ENCODE results near the gene ZFAND2B. TPM values are rescaled to one million over a fixed set of nuclear protein-coding genes. Genes with fewer than 3 reads are reported as not detected.

ZFAND2B gene
- polyA plus RNA-seq (73.6 and 101 TPM in 2 replicates), polyA minus RNA-seq (15.3 and 22.4 TPM in 2 replicates)

GRCh38 chr2:219206328-219207133 is at the start of gene ZFAND2B:
ZFAND2B (plus strand) TSS chr2:219206782; CDS start chr2:219206988, 206 bp downstream.
- H3K4me2 ChIP-seq (ENCODE audit: low read length): peak within 1 kb of the TSS; percentile 95
- H3F3A ChIP-seq (ENCODE audit: insufficient read depth, low read length, poor library complexity, severe bottlenecking): no peaks in the 10 kb centered on the region
- no peaks in the 10 kb centered on the region for H4K20me1 ChIP-seq (ENCODE audit: insufficient read depth)
- no peaks in the 10 kb centered on the region for H3K36me3 ChIP-seq (ENCODE audit: insufficient read depth, low read length)
- H3K9me3 ChIP-seq (ENCODE audit: low read length): no peaks in the 10 kb centered on the region
- peak within 1 kb of the TSS; percentile 87 for H2AFZ ChIP-seq (ENCODE audit: low read depth, low read length)
- no peaks in the 10 kb centered on the region for H3K27me3 ChIP-seq (ENCODE audit: insufficient read depth, low read depth, low read length)
- H3K9ac ChIP-seq (ENCODE audit: low read length): peak within 1 kb of the TSS; percentile 90
- TF ChIP-seq EZH2 (IDR thresholded peaks at IDR 0.05; ENCODE audit: borderline replicate concordance, insufficient read depth, low read length, poor library complexity, severe bottlenecking): no peak
- TF ChIP-seq REST (IDR thresholded peaks at IDR 0.05; ENCODE audit: borderline replicate concordance): peak; percentile 91
- TF ChIP-seq TAF1 (IDR thresholded peaks at IDR 0.05; ENCODE audit: low read depth): peak; percentile 93
- peak; percentile 72 for TF ChIP-seq MXI1 (conservative IDR thresholded peaks at IDR 0.05; ENCODE audit: poor library complexity, severe bottlenecking)
- TF ChIP-seq RAD21 (conservative IDR thresholded peaks at IDR 0.05): peak; percentile 47
- TF ChIP-seq EP300 (conservative IDR thresholded peaks at IDR 0.05; ENCODE audit: poor library complexity, severe bottlenecking): peak; percentile 63
- peak; percentile 48 for TF ChIP-seq CTCF (IDR thresholded peaks at IDR 0.05; ENCODE audit: poor library complexity, severe bottlenecking)
- TF ChIP-seq POLR2AphosphoS5 (IDR thresholded peaks at IDR 0.05): peak; percentile 97
- peak; percentile 65 for TF ChIP-seq SMC3 (conservative IDR thresholded peaks at IDR 0.05; ENCODE audit: poor library complexity)
- no peaks in the 10 kb centered on the region for H3K79me2 ChIP-seq (replicated peaks; ENCODE audit: insufficient read depth, low read length)
- peak within 1 kb of the TSS; percentile 78 for H3K4me3 ChIP-seq (ENCODE audit: low read length)
- H3K9me2 ChIP-seq (ENCODE audit: insufficient read depth, low read length): no peaks in the 10 kb centered on the region
- peak within 1 kb of the TSS; percentile 96 for H3K27ac ChIP-seq (ENCODE audit: low read length)

GRCh38 chr2:219157396-219157795 is 49.2 kb upstream of the ZFAND2B start:
- H3K36me3 ChIP-seq (ENCODE audit: insufficient read depth, low read length): no peaks in the 10 kb centered on the region

More at GRCh38 chr2:219157396-219157795, 49.2 kb upstream of the ZFAND2B start:
- H3K79me2 ChIP-seq (replicated peaks; ENCODE audit: insufficient read depth, low read length): no peaks in the 10 kb centered on the region
- no peak overlapping the region for H2AFZ ChIP-seq (ENCODE audit: low read depth, low read length)
- H3F3A ChIP-seq (ENCODE audit: insufficient read depth, low read length, poor library complexity, severe bottlenecking): no peaks in the 10 kb centered on the region
- H3K9me3 ChIP-seq (ENCODE audit: low read length): no peaks in the 10 kb centered on the region
- no peak overlapping the region for H3K9ac ChIP-seq (ENCODE audit: low read length)
- no peak overlapping the region for H3K4me3 ChIP-seq (ENCODE audit: low read length)
- no peaks in the 10 kb centered on the region for H3K9me2 ChIP-seq (ENCODE audit: insufficient read depth, low read length)
- TF ChIP-seq RAD21 (conservative IDR thresholded peaks at IDR 0.05) (no peak), REST (IDR thresholded peaks at IDR 0.05; ENCODE audit: borderline replicate concordance) (no peak), TAF1 (IDR thresholded peaks at IDR 0.05; ENCODE audit: low read depth) (no peak), EZH2 (IDR thresholded peaks at IDR 0.05; ENCODE audit: borderline replicate concordance, insufficient read depth, low read length, poor library complexity, severe bottlenecking) (no peak), SMC3 (conservative IDR thresholded peaks at IDR 0.05; ENCODE audit: poor library complexity) (no peak), CTCF (IDR thresholded peaks at IDR 0.05; ENCODE audit: poor library complexity, severe bottlenecking) (no peak), POLR2AphosphoS5 (IDR thresholded peaks at IDR 0.05) (no peak), EP300 (conservative IDR thresholded peaks at IDR 0.05; ENCODE audit: poor library complexity, severe bottlenecking) (no peak), MXI1 (conservative IDR thresholded peaks at IDR 0.05; ENCODE audit: poor library complexity, severe bottlenecking) (no peak)
- no peaks in the 10 kb centered on the region for H4K20me1 ChIP-seq (ENCODE audit: insufficient read depth)
- H3K27me3 ChIP-seq (ENCODE audit: insufficient read depth, low read depth, low read length): no peaks in the 10 kb centered on the region
- H3K4me2 ChIP-seq (ENCODE audit: low read length): no peak overlapping the region
- no peak overlapping the region for H3K27ac ChIP-seq (ENCODE audit: low read length)
